ENCODE data around the gene SF3B3.

GRCh38 chr16:70495425-70496182, 28.0 kb upstream of the SF3B3 start:
- TF ChIP-seq GATA2 (IDR thresholded peaks at IDR 0.05; ENCODE audit: low read depth, low read length), result no peak
- no peak for TF ChIP-seq GATA3 (IDR thresholded peaks at IDR 0.05; ENCODE audit: low read depth, low read length)

Data from SH-SY5Y (cell line).